Neural cell (in vitro differentiated cells): ENCODE measurements around the gene RASAL3. TPM values are rescaled to one million over a fixed set of nuclear protein-coding genes. Genes with fewer than 3 reads are reported as not detected.
A peak's percentile ranks its signal among the peaks of the same experiment; 100 is the strongest.

ENCODE experiments used
- H2AFZ ChIP-seq: fragments of 200-600, 300-800 bp; sonication (generic), shearing (Covaris generic); 2 replicates; pipeline ENCODE4 v1.6.0; 2014; ENCODE audit warnings: low read depth, mild to moderate bottlenecking, antibody characterized with exemption, low read length, moderate library complexity
- H3F3A ChIP-seq: fragments of 200-600 bp; shearing (Covaris generic); 2 replicates; pipeline ENCODE4 v1.6.1; 2016; ENCODE audit warnings: mild to moderate bottlenecking, moderate library complexity, mixed read lengths, antibody characterized with exemption, low read length; ENCODE audit not compliant: insufficient read depth, poor library complexity, severe bottlenecking
- H3K27ac ChIP-seq: fragments of 200-600, 300-800 bp; sonication (generic), shearing (Covaris generic); 2 replicates; pipeline ENCODE4 v1.5.1; 2014; ENCODE audit warnings: mild to moderate bottlenecking, low read length, moderate library complexity
- H3K27me3 ChIP-seq: fragments of 300-800, 200-600 bp; sonication (generic), shearing (Covaris generic); 2 replicates; pipeline ENCODE4 v1.6.0; 2014; ENCODE audit warnings: mild to moderate bottlenecking, low read depth, low read length, moderate library complexity; ENCODE audit not compliant: insufficient read depth
- H3K36me3 ChIP-seq: fragments of 300-800, 200-600 bp; sonication (generic), shearing (Covaris generic); 2 replicates; pipeline ENCODE4 v1.5.1; 2014; ENCODE audit warnings: mild to moderate bottlenecking, antibody characterized with exemption, low read length, moderate library complexity; ENCODE audit not compliant: insufficient read depth
- H3K4me2 ChIP-seq: fragments of 300-800, 200-600 bp; sonication (generic), shearing (Covaris generic); 2 replicates; pipeline ENCODE4 v1.6.0; 2014; ENCODE audit warnings: mild to moderate bottlenecking, low read length
- H3K4me3 ChIP-seq: fragments of 300-800, 200-600 bp; sonication (generic), shearing (Covaris generic); 2 replicates; pipeline ENCODE4 v1.5.1; 2014; ENCODE audit warnings: mild to moderate bottlenecking, low read length, moderate library complexity
- H3K79me2 ChIP-seq: fragments of 200-600 bp; shearing (Covaris generic); replicated peaks from 2 replicates; pipeline ENCODE4 v1.6.0; 2014; ENCODE audit warnings: mild to moderate bottlenecking, low read length, moderate library complexity; ENCODE audit not compliant: insufficient read depth
- H3K9ac ChIP-seq: fragments of 300-800, 200-600 bp; sonication (generic), shearing (Covaris generic); 2 replicates; pipeline ENCODE4 v1.6.1; 2016; ENCODE audit warnings: mild to moderate bottlenecking, low read length, mixed read lengths
- H3K9me2 ChIP-seq: fragments of 200-600 bp; shearing (Covaris generic); 2 replicates; pipeline ENCODE4 v1.6.1; 2016; ENCODE audit warnings: mild to moderate bottlenecking, low read length, mixed read lengths; ENCODE audit not compliant: insufficient read depth
- H3K9me3 ChIP-seq: fragments of 200-600, 300-800 bp; sonication (generic), shearing (Covaris generic); 2 replicates; pipeline ENCODE4 v1.6.1; 2016; ENCODE audit warnings: mild to moderate bottlenecking, mixed run types, low read length, moderate library complexity, mixed read lengths
- H4K20me1 ChIP-seq: fragments of 200-600 bp; shearing (Covaris generic); 2 replicates; pipeline ENCODE4 v1.6.1; 2016; ENCODE audit warnings: mild to moderate bottlenecking, mixed run types; ENCODE audit not compliant: insufficient read depth
- EP300 ChIP-seq: fragments of 450-650 bp; conservative IDR thresholded peaks from 2 replicates; pipeline ENCODE4 v1.6.1; 2014; ENCODE audit warnings: antibody characterized with exemption, mild to moderate bottlenecking, moderate library complexity; ENCODE audit not compliant: poor library complexity, severe bottlenecking
- EZH2 ChIP-seq: fragments of 200-600, 300-800 bp; shearing (Covaris generic), sonication (generic); IDR thresholded peaks from 2 replicates; pipeline ENCODE4 v1.6.1; 2014; ENCODE audit warnings: antibody characterized with exemption, low read length, borderline replicate concordance, mild to moderate bottlenecking; ENCODE audit not compliant: insufficient read depth, poor library complexity, severe bottlenecking
- MXI1 ChIP-seq: fragments of 450-650 bp; conservative IDR thresholded peaks from 2 replicates; pipeline ENCODE4 v1.6.1; 2014; ENCODE audit warnings: antibody characterized with exemption, mild to moderate bottlenecking; ENCODE audit not compliant: poor library complexity, severe bottlenecking
- POLR2AphosphoS5 ChIP-seq: IDR thresholded peaks from 2 replicates; pipeline ENCODE4 v1.6.1; 2012
- RAD21 ChIP-seq: fragments of 450-650 bp; conservative IDR thresholded peaks from 2 replicates; pipeline ENCODE4 v1.6.1; 2014; ENCODE audit warnings: antibody characterized with exemption, mild to moderate bottlenecking, moderate library complexity
- SMC3 ChIP-seq: fragments of 450-650 bp; conservative IDR thresholded peaks from 2 replicates; pipeline ENCODE4 v1.6.1; 2014; ENCODE audit warnings: antibody characterized with exemption, mild to moderate bottlenecking, moderate library complexity; ENCODE audit not compliant: poor library complexity
- TAF1 ChIP-seq: IDR thresholded peaks from 2 replicates; pipeline ENCODE4 v1.6.1; 2012; ENCODE audit warnings: low read depth
- polyA plus RNA-seq: library from polyadenylated mRNA; depleted of rRNA; stranded (reverse); fragments of >200 nt; gene quantifications from 2 replicates; pipeline ENCODE4 v1.2.3, GENCODE V29; 2014
- TF ChIP-seq, protein P1 (sequence below): fragments of 450-650 bp; IDR thresholded peaks from 2 replicates; pipeline ENCODE4 v1.5.1; 2014; ENCODE audit warnings: antibody characterized with exemption, mild to moderate bottlenecking, moderate library complexity; ENCODE audit not compliant: poor library complexity, severe bottlenecking
- TF ChIP-seq, protein P2 (sequence below): IDR thresholded peaks from 2 replicates; pipeline ENCODE4 v1.6.1; 2012; ENCODE audit warnings: borderline replicate concordance

Gene RASAL3
- polyA plus RNA-seq, 1 donor from 2014 or later: 1.1 TPM

DNA sequence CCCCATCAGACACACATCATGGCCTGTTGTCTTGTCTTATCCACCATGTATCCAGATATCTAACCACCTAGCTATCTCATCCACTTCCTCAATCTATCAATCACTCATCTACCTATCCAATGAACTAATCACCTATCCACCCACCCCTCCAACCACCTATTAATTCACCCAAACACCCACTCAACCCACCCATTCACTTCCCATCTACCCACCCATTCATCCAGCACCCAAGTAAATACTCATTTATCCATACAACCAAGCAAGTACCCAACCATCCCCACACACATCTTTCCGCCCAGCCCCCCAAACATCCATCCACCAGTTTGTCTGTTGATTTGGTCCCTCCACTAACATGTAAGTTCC, 13.8 kb downstream of the RASAL3 start:
- Histone ChIP-seq H3K27me3 (peaks cover 29% of the 10 kb centered on the region), H3K79me2 (peaks cover 3% of the 10 kb centered on the region), H3K9me2 (no peaks in the 10 kb centered on the region), H3K9me3 (no peaks in the 10 kb centered on the region), H3F3A (peaks cover 8% of the 10 kb centered on the region), H2AFZ (peak overlapping the region; percentile 60), H4K20me1 (no peaks in the 10 kb centered on the region), H3K9ac (no peak overlapping the region), H3K4me2 (peak overlapping the region; percentile 10), H3K27ac (peak overlapping the region; percentile 31), H3K4me3 (peak overlapping the region; percentile 58), H3K36me3 (no peaks in the 10 kb centered on the region)
- TF ChIP-seq SMC3: no peak
- TF ChIP-seq MXI1: no peak
- no peak for TF ChIP-seq RAD21
- TF ChIP-seq, protein P1, sequence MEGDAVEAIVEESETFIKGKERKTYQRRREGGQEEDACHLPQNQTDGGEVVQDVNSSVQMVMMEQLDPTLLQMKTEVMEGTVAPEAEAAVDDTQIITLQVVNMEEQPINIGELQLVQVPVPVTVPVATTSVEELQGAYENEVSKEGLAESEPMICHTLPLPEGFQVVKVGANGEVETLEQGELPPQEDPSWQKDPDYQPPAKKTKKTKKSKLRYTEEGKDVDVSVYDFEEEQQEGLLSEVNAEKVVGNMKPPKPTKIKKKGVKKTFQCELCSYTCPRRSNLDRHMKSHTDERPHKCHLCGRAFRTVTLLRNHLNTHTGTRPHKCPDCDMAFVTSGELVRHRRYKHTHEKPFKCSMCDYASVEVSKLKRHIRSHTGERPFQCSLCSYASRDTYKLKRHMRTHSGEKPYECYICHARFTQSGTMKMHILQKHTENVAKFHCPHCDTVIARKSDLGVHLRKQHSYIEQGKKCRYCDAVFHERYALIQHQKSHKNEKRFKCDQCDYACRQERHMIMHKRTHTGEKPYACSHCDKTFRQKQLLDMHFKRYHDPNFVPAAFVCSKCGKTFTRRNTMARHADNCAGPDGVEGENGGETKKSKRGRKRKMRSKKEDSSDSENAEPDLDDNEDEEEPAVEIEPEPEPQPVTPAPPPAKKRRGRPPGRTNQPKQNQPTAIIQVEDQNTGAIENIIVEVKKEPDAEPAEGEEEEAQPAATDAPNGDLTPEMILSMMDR: no peak
- TF ChIP-seq TAF1: no peak
- no peak for TF ChIP-seq EZH2
- no peak for TF ChIP-seq EP300
- no peak for TF ChIP-seq POLR2AphosphoS5
- TF ChIP-seq, protein P2, sequence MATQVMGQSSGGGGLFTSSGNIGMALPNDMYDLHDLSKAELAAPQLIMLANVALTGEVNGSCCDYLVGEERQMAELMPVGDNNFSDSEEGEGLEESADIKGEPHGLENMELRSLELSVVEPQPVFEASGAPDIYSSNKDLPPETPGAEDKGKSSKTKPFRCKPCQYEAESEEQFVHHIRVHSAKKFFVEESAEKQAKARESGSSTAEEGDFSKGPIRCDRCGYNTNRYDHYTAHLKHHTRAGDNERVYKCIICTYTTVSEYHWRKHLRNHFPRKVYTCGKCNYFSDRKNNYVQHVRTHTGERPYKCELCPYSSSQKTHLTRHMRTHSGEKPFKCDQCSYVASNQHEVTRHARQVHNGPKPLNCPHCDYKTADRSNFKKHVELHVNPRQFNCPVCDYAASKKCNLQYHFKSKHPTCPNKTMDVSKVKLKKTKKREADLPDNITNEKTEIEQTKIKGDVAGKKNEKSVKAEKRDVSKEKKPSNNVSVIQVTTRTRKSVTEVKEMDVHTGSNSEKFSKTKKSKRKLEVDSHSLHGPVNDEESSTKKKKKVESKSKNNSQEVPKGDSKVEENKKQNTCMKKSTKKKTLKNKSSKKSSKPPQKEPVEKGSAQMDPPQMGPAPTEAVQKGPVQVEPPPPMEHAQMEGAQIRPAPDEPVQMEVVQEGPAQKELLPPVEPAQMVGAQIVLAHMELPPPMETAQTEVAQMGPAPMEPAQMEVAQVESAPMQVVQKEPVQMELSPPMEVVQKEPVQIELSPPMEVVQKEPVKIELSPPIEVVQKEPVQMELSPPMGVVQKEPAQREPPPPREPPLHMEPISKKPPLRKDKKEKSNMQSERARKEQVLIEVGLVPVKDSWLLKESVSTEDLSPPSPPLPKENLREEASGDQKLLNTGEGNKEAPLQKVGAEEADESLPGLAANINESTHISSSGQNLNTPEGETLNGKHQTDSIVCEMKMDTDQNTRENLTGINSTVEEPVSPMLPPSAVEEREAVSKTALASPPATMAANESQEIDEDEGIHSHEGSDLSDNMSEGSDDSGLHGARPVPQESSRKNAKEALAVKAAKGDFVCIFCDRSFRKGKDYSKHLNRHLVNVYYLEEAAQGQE: no peak

- Histone ChIP-seq H3K4me3 (peak within 1 kb of the TSS; percentile 95), H3F3A (peaks cover 8% of the 10 kb centered on the region), H3K79me2 (peaks cover 3% of the 10 kb centered on the region), H3K27ac (peak within 1 kb of the TSS; percentile 32), H3K27me3 (peaks cover 23% of the 10 kb centered on the region), H2AFZ (peak within 1 kb of the TSS; percentile 60), H3K9ac (peak within 1 kb of the TSS; percentile 82), H3K9me3 (no peaks in the 10 kb centered on the region), H3K9me2 (no peaks in the 10 kb centered on the region), H3K36me3 (no peaks in the 10 kb centered on the region), H4K20me1 (no peaks in the 10 kb centered on the region), H3K4me2 (peak within 1 kb of the TSS; percentile 80)
- TF ChIP-seq POLR2AphosphoS5: peak; percentile 84
- no peak for TF ChIP-seq MXI1
- no peak for TF ChIP-seq EP300
These were observed 14.5 kb downstream of the RASAL3 start, which contains the start of gene WIZ for GRCh38 chr19:15449620-15450527. Gene WIZ (minus strand): TSS chr19:15449956. CDS start chr19:15448307, 1,649 bp downstream.
